SH-SY5Y (cell line): ENCODE measurements around the gene PATJ.

Source experiments
- GATA2 ChIP-seq: IDR thresholded peaks from 2 replicates; pipeline ENCODE4 v1.6.1; 2011; ENCODE audit warnings: mild to moderate bottlenecking, low read depth, low read length
- GATA3 ChIP-seq: IDR thresholded peaks from 2 replicates; pipeline ENCODE4 v1.6.1; 2011; ENCODE audit warnings: low read depth, mild to moderate bottlenecking, low read length, moderate library complexity

The PATJ gene

GRCh38 chr1:61842863-61843514, 100.7 kb downstream of the PATJ start:
- TF ChIP-seq GATA3 (no peak), GATA2 (no peak)

- TF ChIP-seq GATA3 (no peak), GATA2 (no peak)
Measured at GRCh38 chr1:61844006-61844405, 101.7 kb downstream of the PATJ start.

DNA sequence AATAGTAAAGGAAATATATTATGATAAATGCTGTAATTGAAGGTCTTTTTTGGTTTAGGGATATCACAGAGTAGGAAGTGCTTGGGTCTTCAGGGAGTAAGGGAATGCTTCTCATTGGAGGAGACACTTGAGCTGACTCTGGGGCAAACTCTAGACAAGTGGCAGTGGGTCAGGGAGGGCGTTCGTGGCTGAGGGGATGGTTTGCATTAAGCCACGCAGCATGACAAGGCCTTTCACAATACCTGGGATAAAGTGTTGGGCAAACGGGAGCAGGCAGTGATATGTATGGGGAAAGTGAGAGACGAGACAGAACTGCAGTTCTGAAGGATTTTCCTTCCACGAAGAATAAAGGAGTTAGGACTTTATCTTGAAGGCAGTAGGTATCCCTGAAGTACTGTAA, 109.0 kb downstream of the PATJ start:
- TF ChIP-seq GATA2: no peak
- no peak for TF ChIP-seq GATA3

- no peak for TF ChIP-seq GATA2
- TF ChIP-seq GATA3: no peak
Measured at GRCh38 chr1:61851849-61852669, 109.8 kb downstream of the PATJ start.

GRCh38 chr1:61852670-61853015, 110.4 kb downstream of the PATJ start:
- TF ChIP-seq GATA2 (no peak), GATA3 (no peak)

- no peak for TF ChIP-seq GATA2
Measured at GRCh38 chr1:61853583-61853982, 111.3 kb downstream of the PATJ start.

DNA sequence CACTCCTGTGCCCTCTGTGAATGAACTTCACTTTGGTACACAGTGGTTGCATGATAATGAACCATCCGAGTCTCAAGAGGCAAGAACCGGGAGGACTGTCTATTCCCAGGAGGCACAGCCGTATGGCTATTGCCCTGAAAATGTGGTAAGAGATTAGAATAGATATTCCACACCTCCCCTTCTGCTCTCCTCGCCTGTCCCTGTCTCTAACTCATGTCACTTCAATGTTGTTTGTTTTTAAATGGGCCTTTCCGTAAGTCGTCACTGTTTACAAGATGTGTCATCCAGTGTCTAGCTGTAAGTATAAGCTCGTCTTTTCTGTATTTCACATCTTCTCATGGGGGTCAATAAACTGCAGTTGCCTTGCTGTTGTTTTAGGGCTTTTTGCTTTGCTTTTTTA, 122.2 kb downstream of the PATJ start:
- TF ChIP-seq GATA2 (no peak), GATA3 (no peak)

DNA sequence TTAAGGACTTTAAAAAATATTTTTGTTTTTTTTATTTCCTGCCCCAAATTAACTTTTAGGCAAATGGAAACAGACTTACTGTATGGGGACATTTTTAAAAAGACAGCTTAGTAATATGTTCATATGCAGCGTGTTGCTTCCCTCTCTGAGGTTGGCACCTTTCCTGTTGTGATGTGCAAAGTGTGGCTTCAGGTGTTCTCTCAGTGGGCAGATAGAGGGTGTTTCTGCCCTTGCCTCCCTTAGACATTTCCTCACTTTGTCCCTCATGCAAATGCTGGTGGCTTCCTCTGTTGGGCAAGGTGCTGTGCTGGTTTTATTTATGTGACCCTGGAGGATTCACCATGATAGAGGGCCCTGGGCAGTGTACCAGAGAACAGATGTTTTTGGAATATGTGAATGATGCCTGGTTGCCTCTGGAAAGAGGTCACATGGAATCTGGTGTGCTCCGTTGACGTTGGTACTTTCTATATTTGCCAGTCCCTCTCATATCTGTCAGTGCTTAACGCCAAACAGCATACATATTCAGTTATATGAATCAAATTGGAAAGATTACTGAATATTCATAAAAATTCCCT, 123.5 kb downstream of the PATJ start:
- TF ChIP-seq GATA3: no peak
- no peak for TF ChIP-seq GATA2

- TF ChIP-seq GATA2 (no peak), GATA3 (no peak)
Measured at GRCh38 chr1:61869691-61870109, 127.4 kb downstream of the PATJ start.

DNA sequence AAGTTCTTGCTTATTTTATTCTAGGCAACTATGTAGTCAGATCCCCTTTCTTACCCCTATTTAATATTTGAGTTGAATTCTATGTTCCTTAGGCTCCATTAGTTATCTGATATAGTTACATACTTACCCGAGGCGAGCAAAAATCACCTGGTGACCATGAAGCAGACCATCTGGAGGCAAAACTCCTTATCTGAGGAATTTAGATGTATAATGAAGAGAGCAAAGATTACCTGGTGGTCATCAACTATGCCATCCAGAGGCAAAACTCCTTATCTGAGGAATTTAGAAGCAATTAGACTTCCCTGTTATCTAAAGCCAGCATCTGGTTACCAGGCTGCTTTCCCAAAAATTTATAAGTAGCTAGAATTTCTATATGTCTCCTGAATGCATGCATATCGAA, 129.9 kb downstream of the PATJ start:
- TF ChIP-seq GATA3: no peak
- no peak for TF ChIP-seq GATA2

GRCh38 chr1:61873581-61873980, 131.3 kb downstream of the PATJ start:
- no peak for TF ChIP-seq GATA2
- no peak for TF ChIP-seq GATA3

DNA sequence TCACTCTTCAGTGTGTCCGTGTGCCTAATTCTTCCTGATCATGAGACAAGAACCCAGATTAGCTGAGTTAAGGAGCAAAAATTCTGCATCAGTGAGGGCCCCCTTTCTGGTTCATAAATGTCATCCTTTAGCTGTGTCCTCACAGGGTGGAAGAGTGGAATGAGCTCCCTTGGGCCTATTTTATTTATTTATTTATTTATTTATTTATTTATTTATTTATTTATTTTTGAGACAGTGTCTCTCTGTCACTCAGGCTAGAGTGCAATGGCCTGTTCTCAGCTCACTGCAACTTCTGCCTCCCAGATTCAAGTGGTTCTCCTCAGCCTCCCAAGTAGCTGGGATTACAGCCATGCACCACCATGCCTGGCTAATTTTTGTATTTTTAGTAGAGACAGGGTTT, 131.7 kb downstream of the PATJ start:
- TF ChIP-seq GATA2 (no peak), GATA3 (no peak)

- TF ChIP-seq GATA3: no peak
- no peak for TF ChIP-seq GATA2
Measured at GRCh38 chr1:61875198-61875597, 132.9 kb downstream of the PATJ start.

DNA sequence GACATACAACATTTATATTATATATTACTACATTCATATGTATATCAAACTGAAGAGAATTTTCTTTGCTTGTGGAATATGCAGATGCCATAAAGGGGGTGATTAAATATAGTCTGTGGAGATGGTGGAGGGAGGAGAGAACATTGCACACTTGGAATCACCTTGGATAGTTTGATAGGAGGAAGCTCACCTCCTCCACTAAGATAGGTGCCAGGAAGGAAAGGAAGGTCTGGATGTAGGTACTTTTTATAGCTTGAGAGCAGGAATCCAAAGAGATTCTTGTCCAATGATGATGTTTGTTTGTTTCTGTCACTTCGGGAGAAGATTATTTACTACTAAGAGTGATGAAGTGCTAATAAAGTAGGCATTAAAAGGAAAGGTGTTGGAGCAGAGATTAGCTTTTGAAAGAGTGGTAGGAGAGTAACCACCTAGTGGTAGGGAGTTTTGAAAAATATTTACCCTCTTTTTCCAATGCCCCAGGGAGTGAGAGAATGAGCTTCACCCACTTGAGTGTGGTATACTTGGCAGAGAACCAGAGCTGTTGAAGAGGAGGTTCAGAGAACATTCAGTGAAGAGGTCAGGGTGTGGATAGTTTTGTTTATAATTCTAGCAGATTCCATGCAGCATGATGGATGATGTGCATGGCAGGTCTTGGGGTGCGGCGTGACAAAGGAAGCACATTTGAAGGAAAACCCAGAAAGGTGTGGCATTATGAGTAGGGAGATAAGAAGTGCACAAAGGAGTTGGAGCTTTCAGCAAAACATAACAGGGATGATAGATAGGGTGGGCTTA, 145.0 kb downstream of the PATJ start:
- TF ChIP-seq GATA2 (no peak), GATA3 (no peak)

- no peak for TF ChIP-seq GATA2
- TF ChIP-seq GATA3: no peak
Measured at GRCh38 chr1:61887931-61888564, 145.8 kb downstream of the PATJ start.

GRCh38 chr1:61888808-61889207, 146.5 kb downstream of the PATJ start:
- no peak for TF ChIP-seq GATA2
- TF ChIP-seq GATA3: no peak
